Measurements from ENCODE around the gene PTPRZ1. TPM values are rescaled to one million over a fixed set of nuclear protein-coding genes. Genes with fewer than 3 reads are reported as not detected.

Gene PTPRZ1
- total and polyA plus RNA-seq, 7 experiments from 2014 or later = not detected

DNA sequence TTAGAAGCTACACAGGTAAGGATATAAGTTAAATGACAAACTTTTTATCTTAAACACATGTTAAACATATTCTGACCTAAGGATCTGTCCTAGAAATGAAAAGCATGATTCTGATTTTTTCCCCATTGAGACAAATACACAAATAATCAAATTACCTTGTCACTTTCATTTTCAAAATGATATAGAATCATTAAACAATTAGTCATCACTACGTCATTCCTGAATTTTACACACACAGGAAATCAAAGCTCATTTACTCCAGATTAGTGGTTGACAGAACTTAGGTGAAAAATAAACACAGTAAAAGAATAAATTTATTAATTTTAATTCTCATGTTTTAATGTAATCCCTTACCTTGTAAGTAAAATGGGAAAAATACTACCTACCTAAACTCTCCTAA lies 182.1 kb downstream of the PTPRZ1 start:
- no peaks in the 10 kb centered on the region for H3K36me3 ChIP-seq (ENCODE audit: control insufficient read depth in 2 of 3, insufficient read depth in 3 of 3, low read length in 3 of 3)
- H3K27me3 ChIP-seq (ENCODE audit: control insufficient read depth in 2 of 2, insufficient read depth in 2 of 2, low read length in 2 of 2) = no peaks in the 10 kb centered on the region
- H3K4me3 ChIP-seq (ENCODE audit: low read length) = no peak overlapping the region
- no peak overlapping the region for H3K27ac Mint-ChIP-seq
- peaks cover 0 to 5% (median 0%) of the 10 kb centered on the region in 5 donors for H3K27me3 Mint-ChIP-seq
- ATAC-seq = no peak
- no peaks in the 10 kb centered on the region for H3K36me3 Mint-ChIP-seq
- intact Hi-C loops (cut with micrococcal nuclease) = no loop called here
- DNase-seq = no peak
- ChIA-PET POLR2A (no interaction called here), CTCF (interaction anchor here (0.7 kb wide), 1 partner anchor 29 kb away, joined by 3 read pairs; no protein-coding TSS in a partner anchor)
- H3K9me3 Mint-ChIP-seq = peaks cover 0 to 3% (median 0%) of the 10 kb centered on the region in 11 donors
- H3K9me3 ChIP-seq (ENCODE audit: control insufficient read depth in 2 of 3, low read length in 3 of 3) = no peaks in the 10 kb centered on the region
- H3K4me3 Mint-ChIP-seq = no peak overlapping the region
- no peaks in the 10 kb centered on the region for H3K4me1 Mint-ChIP-seq
- H3K27ac ChIP-seq (ENCODE audit: low read depth, low read length) = no peak overlapping the region
- H3K4me1 ChIP-seq (ENCODE audit: control insufficient read depth in 2 of 2, insufficient read depth in 2 of 2, low read length in 2 of 2) = no peaks in the 10 kb centered on the region

DNA sequence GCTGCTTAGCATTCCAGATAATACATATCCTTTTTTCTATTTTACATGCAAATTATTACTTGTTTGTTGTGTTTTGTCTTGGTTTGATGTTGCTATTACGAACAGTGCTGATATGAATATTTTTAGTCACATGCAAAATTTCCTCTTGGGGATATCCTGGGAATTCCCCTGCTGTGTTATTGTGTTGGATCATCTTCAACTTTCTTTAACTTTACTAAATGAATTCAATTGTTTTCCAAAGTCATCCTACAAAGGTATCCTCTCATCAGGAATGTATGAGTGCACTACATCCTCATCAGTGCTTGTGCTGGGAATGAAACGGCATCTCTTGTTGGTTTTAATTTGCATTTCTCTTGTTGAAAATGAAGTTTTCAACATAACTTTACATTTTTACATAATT lies 184.0 kb downstream of the PTPRZ1 start:
- no peak overlapping the region for H3K4me3 Mint-ChIP-seq
- no peaks in the 10 kb centered on the region for H3K27me3 ChIP-seq (ENCODE audit: control insufficient read depth in 2 of 2, insufficient read depth in 2 of 2, low read length in 2 of 2)
- H3K27ac ChIP-seq (ENCODE audit: low read depth, low read length) = no peak overlapping the region
- DNase-seq (no peak), ATAC-seq (no peak)
- no peaks in the 10 kb centered on the region for H3K4me1 Mint-ChIP-seq
- no peaks in the 10 kb centered on the region for H3K36me3 ChIP-seq (ENCODE audit: control insufficient read depth in 2 of 3, insufficient read depth in 3 of 3, low read length in 3 of 3)
- no peaks in the 10 kb centered on the region for H3K9me3 ChIP-seq (ENCODE audit: control insufficient read depth in 2 of 3, low read length in 3 of 3)
- no peak overlapping the region for H3K27ac Mint-ChIP-seq
- POLR2A ChIA-PET = no interaction called here
- intact Hi-C loops (cut with micrococcal nuclease) = no loop called here
- H3K27me3 Mint-ChIP-seq = peaks cover 0 to 5% (median 0%) of the 10 kb centered on the region in 5 donors
- H3K4me1 ChIP-seq (ENCODE audit: control insufficient read depth in 2 of 2, insufficient read depth in 2 of 2, low read length in 2 of 2) = no peaks in the 10 kb centered on the region
- H3K9me3 Mint-ChIP-seq = no peaks in the 10 kb centered on the region
- CTCF ChIA-PET = no interaction called here
- H3K4me3 ChIP-seq (ENCODE audit: low read length) = no peak overlapping the region
- no peaks in the 10 kb centered on the region for H3K36me3 Mint-ChIP-seq

DNA sequence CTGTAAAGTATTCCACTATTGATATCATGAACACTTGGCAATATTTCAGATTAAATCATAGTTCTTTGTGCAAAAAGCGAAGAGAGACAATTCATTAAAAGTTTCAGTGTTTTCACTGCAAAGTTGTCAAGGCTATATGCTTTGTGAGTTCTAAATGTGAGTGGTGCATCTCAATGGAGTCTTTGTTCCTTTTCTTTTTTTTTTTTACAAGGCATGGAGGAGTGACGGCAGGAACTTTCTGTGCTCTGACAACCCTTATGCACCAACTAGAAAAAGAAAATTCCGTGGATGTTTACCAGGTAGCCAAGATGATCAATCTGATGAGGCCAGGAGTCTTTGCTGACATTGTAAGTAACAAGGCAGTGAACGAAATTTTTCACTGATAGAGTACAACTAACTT lies 186.6 kb downstream of the PTPRZ1 start:
- H3K27ac ChIP-seq (ENCODE audit: low read depth, low read length) = no peak overlapping the region
- no peak for ATAC-seq
- POLR2A ChIA-PET = no interaction called here
- intact Hi-C loops (cut with micrococcal nuclease) = no loop called here
- Mint-ChIP-seq H3K4me3 (no peak overlapping the region), H3K27me3 (peaks cover 0 to 5% (median 0%) of the 10 kb centered on the region in 5 donors), H3K4me1 (no peaks in the 10 kb centered on the region), H3K27ac (no peak overlapping the region), H3K36me3 (no peaks in the 10 kb centered on the region), H3K9me3 (no peaks in the 10 kb centered on the region)
- no peaks in the 10 kb centered on the region for H3K27me3 ChIP-seq (ENCODE audit: control insufficient read depth in 2 of 2, insufficient read depth in 2 of 2, low read length in 2 of 2)
- no peaks in the 10 kb centered on the region for H3K4me1 ChIP-seq (ENCODE audit: control insufficient read depth in 2 of 2, insufficient read depth in 2 of 2, low read length in 2 of 2)
- H3K9me3 ChIP-seq (ENCODE audit: control insufficient read depth in 2 of 3, low read length in 3 of 3) = no peaks in the 10 kb centered on the region
- H3K36me3 ChIP-seq (ENCODE audit: control insufficient read depth in 2 of 3, insufficient read depth in 3 of 3, low read length in 3 of 3) = no peaks in the 10 kb centered on the region
- no peak for DNase-seq
- H3K4me3 ChIP-seq (ENCODE audit: low read length) = no peak overlapping the region
- CTCF ChIA-PET = no interaction called here

DNA sequence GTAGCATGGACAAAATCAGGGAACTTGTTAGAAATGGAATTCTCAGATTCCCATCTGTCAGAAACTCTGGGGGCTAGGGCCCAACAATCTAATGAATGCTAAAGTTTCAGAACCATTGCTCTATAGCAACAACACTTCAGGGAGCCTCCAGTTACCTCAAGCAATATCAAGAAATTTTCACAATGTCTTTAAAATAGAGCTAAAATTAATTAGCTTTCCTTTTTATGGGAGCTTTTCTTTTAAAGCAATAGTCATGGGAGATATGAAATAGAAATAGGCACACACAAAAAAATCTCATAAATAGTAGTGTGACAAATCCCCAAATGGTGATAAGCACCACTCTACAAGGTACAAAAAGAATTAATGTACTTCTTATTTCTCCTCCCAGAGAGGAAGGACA lies 190.2 kb downstream of the PTPRZ1 start:
- Mint-ChIP-seq H3K27me3 (peaks cover 0 to 7% (median 5%) of the 10 kb centered on the region in 5 donors), H3K4me1 (no peaks in the 10 kb centered on the region), H3K9me3 (no peaks in the 10 kb centered on the region), H3K4me3 (no peak overlapping the region), H3K36me3 (no peaks in the 10 kb centered on the region), H3K27ac (no peak overlapping the region)
- H3K36me3 ChIP-seq (ENCODE audit: control insufficient read depth in 2 of 3, insufficient read depth in 3 of 3, low read length in 3 of 3) = no peaks in the 10 kb centered on the region
- ATAC-seq (no peak), DNase-seq (no peak)
- ChIA-PET CTCF (no interaction called here), POLR2A (no interaction called here)
- H3K9me3 ChIP-seq (ENCODE audit: control insufficient read depth in 2 of 3, low read length in 3 of 3) = no peaks in the 10 kb centered on the region
- no peak overlapping the region for H3K27ac ChIP-seq (ENCODE audit: low read depth, low read length)
- intact Hi-C loops (cut with micrococcal nuclease) = no loop called here
- H3K4me3 ChIP-seq (ENCODE audit: low read length) = no peak overlapping the region
- H3K4me1 ChIP-seq (ENCODE audit: control insufficient read depth in 2 of 2, insufficient read depth in 2 of 2, low read length in 2 of 2) = no peaks in the 10 kb centered on the region
- H3K27me3 ChIP-seq (ENCODE audit: control insufficient read depth in 2 of 2, insufficient read depth in 2 of 2, low read length in 2 of 2) = peaks cover 0 to 3% of the 10 kb centered on the region in 2 donors

DNA sequence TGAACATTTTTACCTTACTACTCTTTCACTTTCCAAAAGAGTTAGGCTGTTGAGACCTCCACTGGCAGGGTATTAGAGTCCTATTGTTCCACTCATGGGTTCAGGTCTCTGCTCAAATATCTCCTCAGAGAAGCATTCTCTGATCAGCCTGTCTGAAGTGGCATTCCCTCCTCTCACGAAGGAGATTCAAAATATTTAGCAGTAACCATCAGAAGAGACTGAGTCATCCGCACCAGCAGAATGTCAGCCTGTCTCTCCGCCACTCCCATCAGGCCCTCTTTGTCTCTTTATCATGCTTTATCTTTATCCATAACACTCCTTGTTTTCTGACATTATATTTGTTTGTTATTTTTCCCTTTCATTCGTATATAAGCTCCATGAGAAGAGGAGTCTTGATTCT lies 192.0 kb downstream of the PTPRZ1 start:
- intact Hi-C loops (cut with micrococcal nuclease) = no loop called here
- H3K27me3 Mint-ChIP-seq = peaks cover 0 to 7% (median 0%) of the 10 kb centered on the region in 5 donors
- CTCF ChIA-PET = no interaction called here
- H3K9me3 ChIP-seq (ENCODE audit: control insufficient read depth in 2 of 3, low read length in 3 of 3) = no peaks in the 10 kb centered on the region
- no peak for ATAC-seq
- H3K27me3 ChIP-seq (ENCODE audit: control insufficient read depth in 2 of 2, insufficient read depth in 2 of 2, low read length in 2 of 2) = peaks cover 0 to 3% of the 10 kb centered on the region in 2 donors
- H3K9me3 Mint-ChIP-seq = no peaks in the 10 kb centered on the region
- H3K36me3 ChIP-seq (ENCODE audit: control insufficient read depth in 2 of 3, insufficient read depth in 3 of 3, low read length in 3 of 3) = no peaks in the 10 kb centered on the region
- H3K27ac Mint-ChIP-seq = no peak overlapping the region
- H3K4me3 ChIP-seq (ENCODE audit: low read length) = no peak overlapping the region
- H3K36me3 Mint-ChIP-seq = no peaks in the 10 kb centered on the region
- POLR2A ChIA-PET = no interaction called here
- DNase-seq = no peak
- H3K27ac ChIP-seq (ENCODE audit: low read depth, low read length) = no peak overlapping the region
- no peaks in the 10 kb centered on the region for H3K4me1 ChIP-seq (ENCODE audit: control insufficient read depth in 2 of 2, insufficient read depth in 2 of 2, low read length in 2 of 2)
- H3K4me1 Mint-ChIP-seq = no peaks in the 10 kb centered on the region
- H3K4me3 Mint-ChIP-seq = no peak overlapping the region

DNA sequence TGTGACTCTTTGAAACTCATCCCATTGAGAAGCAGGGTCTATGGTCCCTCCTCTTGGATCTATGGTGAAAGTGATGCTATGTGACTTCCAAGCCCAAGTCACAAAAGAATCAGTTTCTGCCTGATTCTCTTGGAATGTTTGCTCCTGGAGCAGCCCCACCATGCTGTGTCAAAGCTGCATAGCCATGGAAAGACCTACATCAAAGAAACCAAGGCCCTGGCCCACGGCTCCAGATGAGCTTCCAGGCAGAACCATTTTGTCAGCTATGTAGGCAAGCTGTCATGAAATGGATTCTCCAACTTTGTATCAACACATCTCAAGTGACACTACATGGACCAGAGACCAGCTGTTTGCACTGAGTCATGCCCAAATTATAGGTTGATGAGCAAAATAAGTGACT lies 194.1 kb downstream of the PTPRZ1 start:
- Mint-ChIP-seq H3K27ac (no peak overlapping the region), H3K4me1 (no peaks in the 10 kb centered on the region), H3K36me3 (no peaks in the 10 kb centered on the region), H3K27me3 (peaks cover 0 to 7% (median 0%) of the 10 kb centered on the region in 5 donors), H3K9me3 (no peaks in the 10 kb centered on the region), H3K4me3 (no peak overlapping the region)
- H3K4me1 ChIP-seq (ENCODE audit: control insufficient read depth in 2 of 2, insufficient read depth in 2 of 2, low read length in 2 of 2) = no peaks in the 10 kb centered on the region
- H3K27me3 ChIP-seq (ENCODE audit: control insufficient read depth in 2 of 2, insufficient read depth in 2 of 2, low read length in 2 of 2) = peaks cover 0 to 3% of the 10 kb centered on the region in 2 donors
- H3K9me3 ChIP-seq (ENCODE audit: control insufficient read depth in 2 of 3, low read length in 3 of 3) = no peaks in the 10 kb centered on the region
- ChIA-PET CTCF (no interaction called here), POLR2A (no interaction called here)
- intact Hi-C loops (cut with micrococcal nuclease) = no loop called here
- H3K36me3 ChIP-seq (ENCODE audit: control insufficient read depth in 2 of 3, insufficient read depth in 3 of 3, low read length in 3 of 3) = no peaks in the 10 kb centered on the region
- H3K4me3 ChIP-seq (ENCODE audit: low read length) = no peak overlapping the region
- DNase-seq = no peak
- H3K27ac ChIP-seq (ENCODE audit: low read depth, low read length) = no peak overlapping the region
- ATAC-seq = no peak

DNA sequence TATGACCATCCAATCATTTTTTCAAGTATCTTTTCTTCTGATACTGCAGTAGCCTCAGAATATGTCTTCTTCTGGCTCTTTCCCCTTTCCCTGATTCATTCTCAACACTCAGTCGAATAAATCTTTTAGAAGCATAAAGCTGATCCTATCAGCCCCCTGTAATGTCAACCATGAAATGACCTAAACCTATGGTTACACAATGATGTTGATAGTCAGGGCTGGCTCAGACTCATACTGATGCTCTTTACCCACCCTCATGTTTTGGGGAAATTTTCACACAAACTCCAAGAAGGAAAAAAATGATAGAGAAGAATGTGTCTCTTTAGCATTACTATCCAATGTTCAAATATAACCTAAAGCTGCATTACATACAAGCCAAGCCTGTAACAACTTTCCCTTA lies 195.1 kb downstream of the PTPRZ1 start:
- ChIA-PET POLR2A (no interaction called here), CTCF (no interaction called here)
- Histone ChIP-seq H3K4me1 (ENCODE audit: control insufficient read depth in 2 of 2, insufficient read depth in 2 of 2, low read length in 2 of 2) (no peaks in the 10 kb centered on the region), H3K4me3 (ENCODE audit: low read length) (no peak overlapping the region), H3K27me3 (ENCODE audit: control insufficient read depth in 2 of 2, insufficient read depth in 2 of 2, low read length in 2 of 2) (peaks cover 0 to 3% of the 10 kb centered on the region in 2 donors), H3K9me3 (ENCODE audit: control insufficient read depth in 2 of 3, low read length in 3 of 3) (no peaks in the 10 kb centered on the region), H3K36me3 (ENCODE audit: control insufficient read depth in 2 of 3, insufficient read depth in 3 of 3, low read length in 3 of 3) (no peaks in the 10 kb centered on the region), H3K27ac (ENCODE audit: low read depth, low read length) (no peak overlapping the region)
- no peaks in the 10 kb centered on the region for H3K4me1 Mint-ChIP-seq
- DNase-seq (no peak), ATAC-seq (no peak)
- no peaks in the 10 kb centered on the region for H3K9me3 Mint-ChIP-seq
- peaks cover 0 to 7% (median 0%) of the 10 kb centered on the region in 5 donors for H3K27me3 Mint-ChIP-seq
- H3K4me3 Mint-ChIP-seq = no peak overlapping the region
- H3K27ac Mint-ChIP-seq = no peak overlapping the region
- H3K36me3 Mint-ChIP-seq = no peaks in the 10 kb centered on the region
- intact Hi-C loops (cut with micrococcal nuclease) = no loop called here
